SU-DHL-6 (cell line): Measurements from ENCODE around the gene BMX.

Experiments used
- H2AFZ ChIP-seq: fragments of 200-600 bp; sonication (generic); 2 replicates; pipeline ENCODE4 v1.6.1; 2014; ENCODE audit warnings: low read depth, mild to moderate bottlenecking, moderate library complexity, mixed read lengths, antibody characterized with exemption, low read length; ENCODE audit not compliant: severe bottlenecking
- H3F3A ChIP-seq: fragments of 200-600 bp; shearing (Covaris generic); 2 replicates; pipeline ENCODE4 v1.6.0; 2016; ENCODE audit warnings: antibody characterized with exemption, mild to moderate bottlenecking; ENCODE audit not compliant: insufficient read depth
- H3K27ac ChIP-seq: fragments of 200-600 bp; sonication (generic); 2 replicates; pipeline ENCODE4 v1.5.1; 2016; ENCODE audit warnings: low read depth, mild to moderate bottlenecking, low read length, moderate library complexity, mixed read lengths
- H3K27me3 ChIP-seq: fragments of 200-600 bp; sonication (generic), shearing (Covaris generic); 2 replicates; pipeline ENCODE4 v1.6.0; 2014; ENCODE audit warnings: mild to moderate bottlenecking, low read length
- H3K36me3 ChIP-seq: fragments of 200-600 bp; sonication (generic); 2 replicates; pipeline ENCODE4 v1.6.1; 2014; ENCODE audit warnings: mild to moderate bottlenecking, low read length, mixed read lengths
- H3K4me2 ChIP-seq: fragments of 300-600, 200-600 bp; shearing (Covaris generic), sonication (generic); 2 replicates; pipeline ENCODE4 v1.6.0; 2014; ENCODE audit warnings: low read length, low read depth, mild to moderate bottlenecking; ENCODE audit not compliant: poor library complexity, severe bottlenecking
- H3K4me3 ChIP-seq: fragments of 200-600 bp; sonication (generic); 2 replicates; pipeline ENCODE4 v1.5.1; 2014; ENCODE audit warnings: antibody characterized with exemption, low read length, mild to moderate bottlenecking, mixed read lengths; ENCODE audit not compliant: insufficient read depth, poor library complexity, severe bottlenecking
- H3K79me2 ChIP-seq: fragments of 200-600 bp; sonication (generic); 2 replicates; pipeline ENCODE4 v1.6.1; 2014; ENCODE audit warnings: mild to moderate bottlenecking, low read length, moderate library complexity; ENCODE audit not compliant: insufficient read depth
- H3K9ac ChIP-seq: fragments of 200-600 bp; sonication (generic); 2 replicates; pipeline ENCODE4 v1.7.0; 2014; ENCODE audit warnings: mild to moderate bottlenecking, low read length
- H3K9me2 ChIP-seq: fragments of 200-600 bp; sonication (generic); replicated peaks from 2 replicates; pipeline ENCODE4 v1.6.1; 2014; ENCODE audit warnings: low read length; ENCODE audit not compliant: insufficient read depth
- H3K9me3 ChIP-seq: fragments of 200-600 bp; sonication (generic); 2 replicates; pipeline ENCODE4 v1.6.1; 2014; ENCODE audit warnings: low read length, mixed read lengths; ENCODE audit not compliant: insufficient read depth
- H4K20me1 ChIP-seq: fragments of 200-600 bp; sonication (generic); 2 replicates; pipeline ENCODE4 v1.6.1; 2014; ENCODE audit warnings: low read depth, mild to moderate bottlenecking, antibody characterized with exemption, low read length, moderate library complexity, mixed read lengths
- CTCF ChIP-seq: fragments of 200-600 bp; sonication (generic); IDR thresholded peaks from one replicate; pipeline ENCODE4 v1.5.1; 2017; ENCODE audit warnings: antibody characterized with exemption, mild to moderate bottlenecking, low read length, moderate library complexity; ENCODE audit not compliant: insufficient read depth, poor library complexity, severe bottlenecking
- EZH2phosphoT487 ChIP-seq: fragments of 200-600 bp; sonication (generic), shearing (Covaris generic); conservative IDR thresholded peaks from 2 replicates; pipeline ENCODE4 v1.6.1; 2018; ENCODE audit warnings: mild to moderate bottlenecking, antibody characterized with exemption, low read length, moderate library complexity, mixed read lengths

The BMX gene

GRCh38 chrX:15500497-15500966 lies at the start of gene BMX:
TSS of gene BMX (plus strand) at chrX:15500807. CDS start at chrX:15508354, 7,547 bp downstream.
- no peak within 1 kb of the TSS for H3K4me3 ChIP-seq
- H3K79me2 ChIP-seq: no peaks in the 10 kb centered on the region
- H4K20me1 ChIP-seq: no peaks in the 10 kb centered on the region
- H3K4me2 ChIP-seq: no peak within 1 kb of the TSS
- H3K9me2 ChIP-seq: no peaks in the 10 kb centered on the region
- H3K9me3 ChIP-seq: no peaks in the 10 kb centered on the region
- H3F3A ChIP-seq: no peaks in the 10 kb centered on the region
- no peak for TF ChIP-seq CTCF
- no peak for TF ChIP-seq EZH2phosphoT487
- H2AFZ ChIP-seq: no peak within 1 kb of the TSS
- no peaks in the 10 kb centered on the region for H3K27me3 ChIP-seq
- no peaks in the 10 kb centered on the region for H3K36me3 ChIP-seq
- no peak within 1 kb of the TSS for H3K27ac ChIP-seq
- H3K9ac ChIP-seq: no peak within 1 kb of the TSS

GRCh38 chrX:15451913-15452312 lies 48.7 kb upstream of the BMX start:
- no peak overlapping the region for H3K27ac ChIP-seq
- H3K27me3 ChIP-seq: no peaks in the 10 kb centered on the region
- H3K9ac ChIP-seq: no peak overlapping the region
- no peak overlapping the region for H3K4me3 ChIP-seq
- no peaks in the 10 kb centered on the region for H3K9me3 ChIP-seq
- H3K9me2 ChIP-seq: no peaks in the 10 kb centered on the region
- no peaks in the 10 kb centered on the region for H3K79me2 ChIP-seq
- no peak overlapping the region for H3K4me2 ChIP-seq
- H2AFZ ChIP-seq: no peak overlapping the region
- no peaks in the 10 kb centered on the region for H4K20me1 ChIP-seq
- no peak for TF ChIP-seq CTCF
- TF ChIP-seq EZH2phosphoT487: no peak
- H3F3A ChIP-seq: no peaks in the 10 kb centered on the region
- H3K36me3 ChIP-seq: no peaks in the 10 kb centered on the region

GRCh38 chrX:15464704-15465103 lies 35.9 kb upstream of the BMX start:
- TF ChIP-seq EZH2phosphoT487 (no peak), CTCF (no peak)
- Histone ChIP-seq H3K79me2 (no peaks in the 10 kb centered on the region), H2AFZ (no peak overlapping the region), H3K4me2 (peak overlapping the region; percentile 47), H3K9me2 (no peaks in the 10 kb centered on the region), H3K27ac (no peak overlapping the region), H3K27me3 (no peaks in the 10 kb centered on the region), H3K9me3 (no peaks in the 10 kb centered on the region), H4K20me1 (no peaks in the 10 kb centered on the region), H3F3A (0 out of 2 replicates have a peak, but pooled peaks cover 12% of the 10 kb centered on the region), H3K9ac (peak overlapping the region; percentile 11; the same call in 1 of the 2 replicates), H3K4me3 (no peak overlapping the region), H3K36me3 (no peaks in the 10 kb centered on the region)
